ENCODE results near the gene IL37. TPM values are rescaled to one million over a fixed set of nuclear protein-coding genes. Genes with fewer than 3 reads are reported as not detected.
"Not testable (repeated sequence)": the region's sequence is repeated elsewhere in the genome, so short reads cannot be mapped to it uniquely, and the experiment has no call there.

Gene IL37
- total RNA-seq, 1 donor from 2014 or later: not detected

GRCh38 chr2:112889976-112890375, 21.0 kb upstream of the IL37 start:
- Mint-ChIP-seq H3K27ac (ENCODE audit: unreplicated experiment) (no peak overlapping the region), H3K4me3 (ENCODE audit: unreplicated experiment) (no peak overlapping the region), H3K9me3 (ENCODE audit: unreplicated experiment) (no peaks in the 10 kb centered on the region), H3K36me3 (ENCODE audit: unreplicated experiment) (no peaks in the 10 kb centered on the region), H3K27me3 (ENCODE audit: unreplicated experiment) (peaks cover 6% of the 10 kb centered on the region), H3K4me1 (ENCODE audit: unreplicated experiment) (no peaks in the 10 kb centered on the region)
- no peak for DNase-seq (ENCODE audit: extremely low spot score, unreplicated experiment)
- TF ChIP-seq CTCF (IDR thresholded peaks at IDR 0.05): no peak

- no peak overlapping the region for H3K4me3 Mint-ChIP-seq (ENCODE audit: unreplicated experiment)
- H3K27ac Mint-ChIP-seq (ENCODE audit: unreplicated experiment): no peak overlapping the region
- peaks cover 9% of the 10 kb centered on the region for H3K27me3 Mint-ChIP-seq (ENCODE audit: unreplicated experiment)
- no peaks in the 10 kb centered on the region for H3K9me3 Mint-ChIP-seq (ENCODE audit: unreplicated experiment)
- DNase-seq (ENCODE audit: extremely low spot score, unreplicated experiment): no peak
- no peak for TF ChIP-seq CTCF (IDR thresholded peaks at IDR 0.05)
- no peaks in the 10 kb centered on the region for H3K36me3 Mint-ChIP-seq (ENCODE audit: unreplicated experiment)
- no peaks in the 10 kb centered on the region for H3K4me1 Mint-ChIP-seq (ENCODE audit: unreplicated experiment)
These were observed 19.6 kb upstream of the IL37 start for GRCh38 chr2:112891385-112891831.

GRCh38 chr2:112893752-112894151, 17.2 kb upstream of the IL37 start:
- peaks cover 16% of the 10 kb centered on the region for H3K27me3 Mint-ChIP-seq (ENCODE audit: unreplicated experiment)
- H3K4me1 Mint-ChIP-seq (ENCODE audit: unreplicated experiment): no peaks in the 10 kb centered on the region
- no peak overlapping the region for H3K27ac Mint-ChIP-seq (ENCODE audit: unreplicated experiment)
- H3K36me3 Mint-ChIP-seq (ENCODE audit: unreplicated experiment): no peaks in the 10 kb centered on the region
- no peak overlapping the region for H3K4me3 Mint-ChIP-seq (ENCODE audit: unreplicated experiment)
- no peak for DNase-seq (ENCODE audit: extremely low spot score, unreplicated experiment)
- no peak for TF ChIP-seq CTCF (IDR thresholded peaks at IDR 0.05)
- H3K9me3 Mint-ChIP-seq (ENCODE audit: unreplicated experiment): no peaks in the 10 kb centered on the region

- Mint-ChIP-seq H3K4me1 (ENCODE audit: unreplicated experiment) (no peaks in the 10 kb centered on the region), H3K9me3 (ENCODE audit: unreplicated experiment) (no peaks in the 10 kb centered on the region), H3K4me3 (ENCODE audit: unreplicated experiment) (no peak overlapping the region), H3K27me3 (ENCODE audit: unreplicated experiment) (peaks cover 16% of the 10 kb centered on the region), H3K27ac (ENCODE audit: unreplicated experiment) (no peak overlapping the region), H3K36me3 (ENCODE audit: unreplicated experiment) (no peaks in the 10 kb centered on the region)
- DNase-seq (ENCODE audit: extremely low spot score, unreplicated experiment): no peak
- TF ChIP-seq CTCF (IDR thresholded peaks at IDR 0.05): no peak
These were observed 13.9 kb upstream of the IL37 start for GRCh38 chr2:112896909-112897623.

- Mint-ChIP-seq H3K36me3 (ENCODE audit: unreplicated experiment) (no peaks in the 10 kb centered on the region), H3K4me3 (ENCODE audit: unreplicated experiment) (no peak overlapping the region), H3K9me3 (ENCODE audit: unreplicated experiment) (no peaks in the 10 kb centered on the region), H3K4me1 (ENCODE audit: unreplicated experiment) (no peaks in the 10 kb centered on the region), H3K27ac (ENCODE audit: unreplicated experiment) (no peak overlapping the region), H3K27me3 (ENCODE audit: unreplicated experiment) (peaks cover 16% of the 10 kb centered on the region)
- DNase-seq (ENCODE audit: extremely low spot score, unreplicated experiment): no peak
- no peak for TF ChIP-seq CTCF (IDR thresholded peaks at IDR 0.05)
These were observed 13.4 kb upstream of the IL37 start for GRCh38 chr2:112897624-112897978.

- H3K36me3 Mint-ChIP-seq (ENCODE audit: unreplicated experiment); H3K4me1 Mint-ChIP-seq (ENCODE audit: unreplicated experiment); H3K9me3 Mint-ChIP-seq (ENCODE audit: unreplicated experiment); H3K27ac Mint-ChIP-seq (ENCODE audit: unreplicated experiment); DNase-seq (ENCODE audit: extremely low spot score, unreplicated experiment); H3K4me3 Mint-ChIP-seq (ENCODE audit: unreplicated experiment): not testable (repeated sequence)
- peaks cover 16% of the 10 kb centered on the region for H3K27me3 Mint-ChIP-seq (ENCODE audit: unreplicated experiment)
These were observed 9.4 kb upstream of the IL37 start for GRCh38 chr2:112901431-112902065.
